ENCODE measurements around the gene ANKRD13D. TPM values are rescaled to one million over a fixed set of nuclear protein-coding genes. Genes with fewer than 3 reads are reported as not detected.

The ANKRD13D gene
- polyA plus RNA-seq, 1 of the 3 experiments (the other 2 are of a cell fraction): 50.2 TPM

GRCh38 chr11:67261946-67262681, 27.0 kb upstream of the ANKRD13D start:
- WGBS (ENCODE audit: low lambda C conversion rate): 62% methylated on average over 18 of the region's 18 CpGs
- Histone ChIP-seq H3K9me2 (no peaks in the 10 kb centered on the region), H3F3A (replicated peaks; ENCODE audit: insufficient read depth) (peaks cover 21% of the 10 kb centered on the region), H3K4me1 (ENCODE audit: control insufficient read depth in 1 of 2, insufficient read depth in 2 of 2, low read depth in 1 of 2, low read length in 1 of 2) (peaks cover 9 to 21% of the 10 kb centered on the region in 2 experiments; a peak in 2 of 4 replicates), H3K27ac (ENCODE audit: low read depth in 2 of 2, low read length in 1 of 2) (no peak overlapping the region), H3K9ac (no peak overlapping the region), H3K4me3 (ENCODE audit: low read depth in 2 of 2, low read length in 1 of 2) (no peak overlapping the region), H3K36me3 (replicated peaks in 1 of 2; ENCODE audit: control insufficient read depth in 1 of 2, insufficient read depth in 2 of 2, low read length in 1 of 2) (peaks cover 5% of the 10 kb centered on the region in 2 experiments), H2AFZ (ENCODE audit: low read depth) (0 out of 2 replicates have a peak overlapping the region, but pooled peaks have one; percentile 81), H3K9me3 (no peaks in the 10 kb centered on the region), H3K27me3 (ENCODE audit: insufficient read depth) (no peaks in the 10 kb centered on the region), H3K4me2 (peak overlapping the region; percentile 66; the same call in 1 of the 2 replicates), H4K20me1 (ENCODE audit: insufficient read depth) (no peaks in the 10 kb centered on the region), H3K79me2 (ENCODE audit: insufficient read depth) (peaks cover 6% of the 10 kb centered on the region)
- no peak for TF ChIP-seq RAD21 (IDR thresholded peaks at IDR 0.05; ENCODE audit: low read length)
- no peak for TF ChIP-seq IRF3 (IDR thresholded peaks at IDR 0.05; ENCODE audit: low read depth, low read length)
- TF ChIP-seq FOXJ3 (CRISPR knock-in tag; IDR thresholded peaks at IDR 0.05): no peak
- TF ChIP-seq CHD2 (IDR thresholded peaks at IDR 0.05; ENCODE audit: low read length, partially characterized antibody): no peak
- no peak for TF ChIP-seq FOXM1 (IDR thresholded peaks at IDR 0.05; ENCODE audit: low read depth)
- no peak for TF ChIP-seq NRF1 (IDR thresholded peaks at IDR 0.05; ENCODE audit: low read depth, low read length)
- TF ChIP-seq RFX5 (IDR thresholded peaks at IDR 0.05; ENCODE audit: low read length): no peak
- TF ChIP-seq ELF1 (IDR thresholded peaks at IDR 0.05): no peak
- no peak for TF ChIP-seq YY1 (IDR thresholded peaks at IDR 0.05; ENCODE audit: low read depth)
- ChIA-PET POLR2A (interaction anchor here (0.6 to 3.2 kb wide), 5 partner anchors 9 to 200 kb away, joined by 3 to 19 read pairs (median 3); partner anchors contain the start of genes ANKRD13D and RAD9A), CTCF (interaction anchor here (0.6 to 10.0 kb wide), 62 partner anchors 8 to 717 kb away, joined by 3 to 274 read pairs (median 5); partner anchors contain the start of genes ANKRD13D, CLCF1, POLD4 and RAD9A)
- no peak for DNase-seq

- Histone ChIP-seq H3K36me3 (replicated peaks in 1 of 2; ENCODE audit: control insufficient read depth in 1 of 2, insufficient read depth in 2 of 2, low read length in 1 of 2) (peaks cover 0 to under 1% of the 10 kb centered on the region in 2 experiments), H3K4me2 (peak overlapping the region; percentile 66), H4K20me1 (ENCODE audit: insufficient read depth) (no peaks in the 10 kb centered on the region; the same call in 1 of the 2 replicates), H3F3A (replicated peaks; ENCODE audit: insufficient read depth) (peaks cover 18% of the 10 kb centered on the region), H3K9ac (no peak overlapping the region), H3K4me1 (ENCODE audit: control insufficient read depth in 1 of 2, insufficient read depth in 2 of 2, low read depth in 1 of 2, low read length in 1 of 2) (peaks cover 9 to 30% of the 10 kb centered on the region in 2 experiments; a peak in 2 of 4 replicates), H3K4me3 (ENCODE audit: low read depth in 2 of 2, low read length in 1 of 2) (no peak overlapping the region), H2AFZ (ENCODE audit: low read depth) (peak overlapping the region; percentile 81), H3K9me3 (no peaks in the 10 kb centered on the region), H3K79me2 (ENCODE audit: insufficient read depth) (peaks cover 15% of the 10 kb centered on the region), H3K9me2 (no peaks in the 10 kb centered on the region), H3K27me3 (ENCODE audit: insufficient read depth) (no peaks in the 10 kb centered on the region), H3K27ac (ENCODE audit: low read depth in 2 of 2, low read length in 1 of 2) (peak overlapping the region; percentile 58 to 68; a peak in 3 of 4 replicates)
- WGBS (ENCODE audit: low lambda C conversion rate): 54% methylated on average over 21 of the region's 22 CpGs
- POLR2A ChIA-PET: interaction anchor here (3.2 kb wide), 1 partner anchor 55 kb away, joined by 19 read pairs; no protein-coding TSS in a partner anchor
- DNase-seq: peak; percentile 92
- CTCF ChIA-PET: interaction anchor here (0.6 to 10.0 kb wide), 47 partner anchors 9 to 718 kb away, joined by 3 to 274 read pairs (median 5); partner anchors contain the start of genes ANKRD13D, CLCF1, POLD4 and RAD9A
- TF ChIP-seq TAF1 (IDR thresholded peaks at IDR 0.05; ENCODE audit: borderline replicate concordance, low read depth, low read length) (peak; percentile 39; the same call in 1 of the 2 replicates), RCOR1 (IDR thresholded peaks at IDR 0.05; ENCODE audit: low read length) (no peak), SMC3 (IDR thresholded peaks at IDR 0.05; ENCODE audit: low read depth, low read length) (peak; percentile 84), MAX (IDR thresholded peaks at IDR 0.05; ENCODE audit: low read depth) (peak; percentile 68; the same call in 1 of the 2 replicates), RXRA (IDR thresholded peaks at IDR 0.05; ENCODE audit: borderline replicate concordance, low read depth) (no peak), FOXJ3 (CRISPR knock-in tag; IDR thresholded peaks at IDR 0.05) (no peak), RAD21 (IDR thresholded peaks at IDR 0.05; ENCODE audit: low read length) (peak; percentile 72), FOSL2 (IDR thresholded peaks at IDR 0.05; ENCODE audit: borderline replicate concordance, low read depth) (peak; percentile 42; the same call in 1 of the 2 replicates), TEAD4 (IDR thresholded peaks at IDR 0.05; ENCODE audit: borderline replicate concordance, insufficient read depth) (no peak), EP300 (IDR thresholded peaks at IDR 0.05; ENCODE audit: borderline replicate concordance in 1 of 2, low read depth in 1 of 2, low read length in 1 of 2) (no peak), USF1 (IDR thresholded peaks at IDR 0.05; ENCODE audit: borderline replicate concordance, low read depth) (no peak), ELF1 (IDR thresholded peaks at IDR 0.05) (peak; percentile 98), MEF2A (IDR thresholded peaks at IDR 0.05; ENCODE audit: borderline replicate concordance, low read depth) (no peak)
Measured at GRCh38 chr11:67262731-67263675, 26.1 kb upstream of the ANKRD13D start.

Data from SK-N-SH (cell line).